Hypothalamus (tissue), 51 donors: Measurements from ENCODE around the gene UNC5B.

Experiments
- DNase-seq, 51 donors: peaks; one replicate each; lab custom pipeline; 2025; lab: John Stamatoyannopoulos, UW

Gene UNC5B

GRCh38 chr10:71277914-71278665, 65.7 kb downstream of the UNC5B start:
- DNase-seq, result peak in 4 of 51 donors; percentile 14 to 42 (median 30)

- DNase-seq, result peak in 38 of 51 donors; percentile 10 to 84 (median 41)
Observed at GRCh38 chr10:71278691-71279588, 66.6 kb downstream of the UNC5B start.

DNA sequence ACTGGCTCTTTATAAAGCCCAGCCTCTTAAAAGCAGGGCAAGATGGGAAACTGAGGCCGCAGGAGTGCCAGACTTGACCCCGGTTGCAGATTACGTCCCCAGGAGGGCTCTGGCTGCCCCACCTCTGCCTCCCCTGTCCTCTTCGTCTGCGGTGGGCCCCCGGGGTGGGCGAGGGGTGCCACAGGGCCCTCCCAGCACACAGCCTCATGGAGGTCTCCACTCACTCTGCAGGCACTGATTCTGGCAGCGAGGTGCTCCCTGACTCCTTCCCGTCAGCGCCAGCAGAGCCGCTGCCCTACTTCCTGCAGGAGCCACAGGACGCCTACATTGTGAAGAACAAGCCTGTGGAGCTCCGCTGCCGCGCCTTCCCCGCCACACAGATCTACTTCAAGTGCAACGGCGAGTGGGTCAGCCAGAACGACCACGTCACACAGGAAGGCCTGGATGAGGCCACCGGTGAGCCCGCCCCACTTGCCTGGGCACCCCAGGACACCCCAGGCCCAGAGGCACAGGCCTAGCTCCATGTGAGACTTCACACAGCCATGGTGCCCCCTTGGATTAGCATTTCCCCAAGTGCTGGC, 67.3 kb downstream of the UNC5B start:
- no peak for DNase-seq

DNA sequence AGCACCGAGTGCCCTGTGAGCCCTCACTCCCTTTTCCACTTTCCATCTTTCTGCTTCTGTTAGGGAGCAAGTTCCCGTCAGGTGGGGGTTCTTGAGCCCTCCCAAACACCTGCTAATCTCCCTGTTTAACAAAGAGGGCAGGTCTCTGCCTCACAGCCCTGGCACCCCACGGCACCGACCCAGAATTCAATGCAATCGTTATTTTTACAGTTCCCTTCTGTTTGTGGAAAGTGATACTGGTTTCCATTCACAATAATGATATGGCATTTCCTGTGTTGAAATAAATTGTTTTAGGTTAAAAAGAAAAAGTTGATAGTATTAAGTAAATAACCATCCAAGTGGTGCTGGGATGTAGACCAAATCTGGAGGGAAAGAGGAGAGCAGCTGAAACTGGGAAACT, 67.8 kb downstream of the UNC5B start:
- no peak for DNase-seq

DNA sequence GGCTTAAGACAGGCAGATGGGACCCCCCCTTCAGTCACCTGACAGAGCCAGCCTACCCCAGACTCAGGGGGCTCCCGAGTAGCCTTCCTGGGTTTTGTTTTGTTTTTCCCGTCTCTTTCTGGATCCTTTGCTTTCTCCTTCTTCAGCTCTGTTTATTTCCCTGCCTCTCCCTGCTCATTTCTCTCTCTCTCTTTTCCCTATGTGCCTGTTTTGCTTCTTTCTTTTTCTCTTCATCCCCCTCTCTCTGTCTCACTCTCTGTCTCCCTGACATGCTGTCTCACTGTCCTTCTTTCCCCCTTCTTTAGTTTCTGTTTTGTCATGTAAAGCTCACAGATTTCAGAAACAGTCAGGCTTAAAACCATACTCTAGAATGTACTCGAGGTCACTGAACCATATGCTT, 68.5 kb downstream of the UNC5B start:
- no peak for DNase-seq

- DNase-seq, result no peak
Observed at GRCh38 chr10:71281646-71282322, 69.4 kb downstream of the UNC5B start.

DNA sequence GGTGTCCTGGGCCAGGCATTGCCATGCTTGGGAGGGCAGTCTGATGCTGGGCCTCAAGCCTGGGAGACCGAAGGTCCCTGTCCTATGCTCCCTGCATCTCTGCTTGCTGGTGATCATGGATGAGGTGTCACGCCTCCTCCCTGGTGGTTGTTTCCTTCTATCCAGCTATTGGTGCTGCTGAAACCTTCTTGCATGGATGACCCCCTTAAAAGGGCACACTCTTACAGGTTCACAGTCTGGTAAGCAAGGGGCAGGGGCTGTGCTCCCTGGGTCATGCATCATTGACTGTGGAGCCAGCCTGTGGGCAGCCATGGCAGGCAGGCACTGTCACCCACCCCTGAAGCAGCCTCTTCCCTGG, 69.9 kb downstream of the UNC5B start:
- no peak for DNase-seq

- no peak for DNase-seq
Observed at GRCh38 chr10:71283410-71283809, 71.0 kb downstream of the UNC5B start.

GRCh38 chr10:71283876-71284275, 71.5 kb downstream of the UNC5B start:
- no peak for DNase-seq

GRCh38 chr10:71284544-71285179, 72.3 kb downstream of the UNC5B start:
- no peak for DNase-seq

GRCh38 chr10:71285180-71285545, 72.8 kb downstream of the UNC5B start:
- DNase-seq, result peak in 31 of 51 donors; percentile 8 to 57 (median 34)

DNA sequence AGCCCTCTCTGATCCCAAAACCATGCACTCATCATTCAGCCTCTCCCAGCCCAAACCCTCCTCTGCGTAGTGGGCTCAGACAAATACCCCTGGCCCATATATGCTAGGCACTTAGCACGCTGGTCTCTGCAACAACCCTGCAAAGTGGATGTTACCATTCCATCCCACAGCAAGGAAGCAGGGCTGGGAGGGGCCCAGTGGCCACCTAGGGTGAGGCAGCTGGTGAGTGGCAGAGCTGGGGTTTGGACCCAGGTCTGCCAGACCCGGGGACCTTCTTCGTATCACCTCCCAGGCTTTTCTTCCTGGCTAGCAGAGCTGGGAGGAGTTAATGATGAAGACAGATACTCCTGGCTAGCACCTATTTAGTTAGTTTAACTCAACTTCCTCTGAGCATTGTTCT, 73.6 kb downstream of the UNC5B start:
- no peak for DNase-seq

- no peak for DNase-seq
Observed at GRCh38 chr10:71286521-71287294, 74.3 kb downstream of the UNC5B start.

DNA sequence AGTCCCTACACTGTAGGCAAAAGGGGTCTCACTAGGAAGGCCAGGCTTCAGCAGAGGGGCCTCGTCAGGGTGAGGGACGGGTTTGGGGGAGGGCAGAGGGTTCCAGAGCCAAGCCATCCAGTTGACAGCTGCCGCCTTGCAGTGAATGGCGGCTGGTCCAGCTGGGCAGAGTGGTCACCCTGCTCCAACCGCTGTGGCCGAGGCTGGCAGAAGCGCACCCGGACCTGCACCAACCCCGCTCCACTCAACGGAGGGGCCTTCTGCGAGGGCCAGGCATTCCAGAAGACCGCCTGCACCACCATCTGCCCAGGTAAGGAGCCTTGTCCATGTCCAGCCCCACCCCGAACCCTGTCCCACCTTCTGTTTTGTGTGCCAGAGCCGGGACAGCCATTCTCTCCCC, 75.1 kb downstream of the UNC5B start:
- DNase-seq, result no peak

- no peak for DNase-seq
Observed at GRCh38 chr10:71288461-71288860, 76.1 kb downstream of the UNC5B start.

DNA sequence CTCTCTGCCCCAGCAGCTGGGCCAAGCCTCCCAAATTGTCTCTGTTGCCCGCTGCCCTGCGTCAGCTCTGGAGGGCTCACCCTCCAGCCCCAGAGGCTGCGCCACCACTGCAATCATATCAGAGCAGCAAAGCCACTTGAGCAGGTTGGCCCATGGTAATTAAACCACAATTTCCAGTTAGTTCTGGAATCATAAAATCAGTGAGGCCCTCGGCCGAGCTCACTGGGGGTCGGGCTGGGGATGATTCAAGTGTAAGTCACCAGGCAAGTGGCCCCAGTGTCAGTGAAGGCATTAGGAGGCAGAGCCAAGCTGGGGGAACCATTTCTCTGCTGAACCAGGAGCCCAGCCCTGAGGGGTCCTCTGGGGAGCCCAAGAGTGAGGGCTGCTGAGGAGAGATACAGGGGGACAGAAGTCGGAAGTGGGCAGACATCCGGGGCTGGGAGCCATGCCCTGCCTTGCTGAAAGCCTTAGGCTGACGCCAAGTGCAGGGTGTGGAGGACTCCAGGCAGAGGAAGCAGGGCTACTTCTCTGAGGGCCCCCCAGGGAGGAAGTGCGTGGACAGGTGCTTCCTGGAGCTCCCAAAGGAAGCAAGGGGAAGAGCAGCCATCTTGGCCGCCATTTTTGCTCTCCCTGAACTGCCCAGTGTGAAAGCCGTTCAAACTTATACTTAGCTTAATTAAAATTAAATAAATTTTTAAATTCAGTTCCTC, 77.2 kb downstream of the UNC5B start:
- DNase-seq, result no peak

DNA sequence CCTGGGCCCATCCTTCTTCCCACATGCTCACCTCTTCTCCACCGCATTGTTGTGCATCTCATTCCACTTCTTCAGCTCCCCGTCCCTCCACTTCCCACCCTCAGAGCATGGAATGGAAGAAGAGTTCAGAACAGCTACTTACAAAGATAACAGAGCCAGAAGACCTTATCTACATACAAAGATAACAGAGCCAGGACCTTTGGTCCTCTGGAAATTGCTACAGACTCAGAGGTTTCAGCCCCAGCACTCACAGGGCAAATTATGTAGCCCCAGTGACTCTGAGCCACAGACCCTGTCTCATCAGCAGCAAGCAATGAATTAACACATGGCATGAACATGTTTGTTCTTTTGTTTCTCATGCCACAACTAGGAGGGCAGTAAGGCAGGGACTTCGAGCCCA, 78.0 kb downstream of the UNC5B start:
- DNase-seq, result no peak

DNA sequence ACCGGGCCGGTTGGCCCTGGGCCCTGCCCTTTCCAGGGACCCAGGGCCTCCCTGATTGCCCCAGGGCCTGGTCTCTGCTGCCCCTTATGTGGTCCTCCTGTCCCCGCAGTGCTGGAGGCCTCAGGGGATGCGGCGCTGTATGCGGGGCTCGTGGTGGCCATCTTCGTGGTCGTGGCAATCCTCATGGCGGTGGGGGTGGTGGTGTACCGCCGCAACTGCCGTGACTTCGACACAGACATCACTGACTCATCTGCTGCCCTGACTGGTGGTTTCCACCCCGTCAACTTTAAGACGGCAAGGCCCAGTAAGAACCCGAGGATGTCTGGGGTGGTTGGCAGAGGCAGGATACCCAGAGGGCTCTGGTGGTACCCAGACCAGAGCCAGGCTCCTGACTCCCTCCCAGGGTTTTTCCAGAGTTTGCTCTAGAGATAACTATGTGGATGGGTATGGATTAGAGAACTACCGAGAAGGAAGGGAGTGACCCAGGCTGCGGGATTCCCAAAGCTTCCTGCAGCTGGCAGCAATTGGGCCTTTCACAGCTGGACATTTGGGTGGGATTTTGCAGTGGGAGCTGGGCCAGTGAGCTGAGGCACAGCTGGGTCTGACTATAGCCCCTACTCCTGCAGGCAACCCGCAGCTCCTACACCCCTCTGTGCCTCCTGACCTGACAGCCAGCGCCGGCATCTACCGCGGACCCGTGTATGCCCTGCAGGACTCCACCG, 78.6 kb downstream of the UNC5B start:
- DNase-seq, result no peak

DNA sequence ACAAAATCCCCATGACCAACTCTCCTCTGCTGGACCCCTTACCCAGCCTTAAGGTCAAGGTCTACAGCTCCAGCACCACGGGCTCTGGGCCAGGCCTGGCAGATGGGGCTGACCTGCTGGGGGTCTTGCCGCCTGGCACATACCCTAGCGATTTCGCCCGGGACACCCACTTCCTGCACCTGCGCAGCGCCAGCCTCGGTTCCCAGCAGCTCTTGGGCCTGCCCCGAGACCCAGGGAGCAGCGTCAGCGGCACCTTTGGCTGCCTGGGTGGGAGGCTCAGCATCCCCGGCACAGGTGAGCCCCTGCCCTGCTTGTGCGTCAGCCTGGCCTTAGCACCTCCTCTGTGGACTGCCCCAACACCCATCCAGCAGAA, 79.1 kb downstream of the UNC5B start:
- DNase-seq, result no peak
